Measurements from ENCODE around the gene PRR15. TPM values are rescaled to one million over a fixed set of nuclear protein-coding genes. Genes with fewer than 3 reads are reported as not detected.
A peak's percentile ranks its signal among the peaks of the same experiment; 100 is the strongest.

Gene PRR15
- total RNA-seq, 4 donors from 2014 or later = 0.42 to 0.65 TPM; not detected in 2

GRCh38 chr7:29612596-29612995 is 49.0 kb downstream of the PRR15 start:
- H3K9me3 ChIP-seq = no peaks in the 10 kb centered on the region
- no peak for TF ChIP-seq EP300 (IDR thresholded peaks at IDR 0.05)
- no peak for TF ChIP-seq CTCF (IDR thresholded peaks at IDR 0.05)
- no peak for TF ChIP-seq POLR2A (IDR thresholded peaks at IDR 0.05; ENCODE audit: low read depth)
- TF ChIP-seq POLR2AphosphoS5 (IDR thresholded peaks at IDR 0.05) = no peak
- no peak overlapping the region for H3K4me3 ChIP-seq
- no peaks in the 10 kb centered on the region for H3K36me3 ChIP-seq
- no peak overlapping the region for H3K27ac ChIP-seq (replicated peaks in 1 of 4)
- no peaks in the 10 kb centered on the region for H3K27me3 ChIP-seq
- intact Hi-C loops (cut with DNase I) = no loop called here
- DNase-seq (ENCODE audit: extremely low spot score) = no peak
- 81% methylated on average over 2 of the region's 2 CpGs for WGBS
- peaks cover 0 to 8% (median 1%) of the 10 kb centered on the region in 4 donors for H3K4me1 ChIP-seq

GRCh38 chr7:29613100-29613499 is 49.5 kb downstream of the PRR15 start:
- H3K4me1 ChIP-seq = peaks cover 0 to 8% (median 1%) of the 10 kb centered on the region in 4 donors
- H3K27me3 ChIP-seq = no peaks in the 10 kb centered on the region
- peak; percentile 53 for DNase-seq (ENCODE audit: extremely low spot score)
- TF ChIP-seq CTCF (IDR thresholded peaks at IDR 0.05) (no peak), POLR2AphosphoS5 (IDR thresholded peaks at IDR 0.05) (no peak), EP300 (IDR thresholded peaks at IDR 0.05) (no peak), POLR2A (IDR thresholded peaks at IDR 0.05; ENCODE audit: low read depth) (no peak)
- H3K9me3 ChIP-seq = no peaks in the 10 kb centered on the region
- 96% methylated on average over 3 of the region's 3 CpGs for WGBS
- intact Hi-C loops (cut with DNase I) = no loop called here
- H3K4me3 ChIP-seq = no peak overlapping the region
- H3K27ac ChIP-seq (replicated peaks in 1 of 4) = no peak overlapping the region
- H3K36me3 ChIP-seq = no peaks in the 10 kb centered on the region

- Histone ChIP-seq H3K27ac (replicated peaks in 1 of 4) (no peak overlapping the region), H3K4me3 (no peak overlapping the region), H3K27me3 (no peaks in the 10 kb centered on the region), H3K9me3 (no peaks in the 10 kb centered on the region), H3K4me1 (peaks cover 0 to 8% (median 1%) of the 10 kb centered on the region in 4 donors), H3K36me3 (no peaks in the 10 kb centered on the region)
- DNase-seq (ENCODE audit: extremely low spot score) = peak; percentile 81
- 67% methylated on average over 2 of the region's 2 CpGs for WGBS
- TF ChIP-seq EP300 (IDR thresholded peaks at IDR 0.05) (no peak), POLR2AphosphoS5 (IDR thresholded peaks at IDR 0.05) (no peak), POLR2A (IDR thresholded peaks at IDR 0.05; ENCODE audit: low read depth) (no peak), CTCF (IDR thresholded peaks at IDR 0.05) (no peak)
- intact Hi-C loops (cut with DNase I) = no loop called here
Measured at GRCh38 chr7:29614229-29614628, 50.6 kb downstream of the PRR15 start.

Other genes starting within 250 kb of the PRR15 start
- 10 to 100 TPM in 1 of 4 donors, 1 to 10 TPM in 3; 3.3 to 10.4 (median 6.2) TPM for gene WIPF3, start 242.7 kb downstream of the PRR15 start, total RNA-seq

Measured in esophagus muscularis mucosa (tissue), 4 donors.